HG02938 (cell line): ENCODE measurements around the gene CACNA2D2.

Experiments
- ATAC-seq: cut with Tn5 transposase; IDR thresholded peaks from one replicate; pipeline ENCODE4 v1.9.1; 2021; ENCODE audit warnings: mild to moderate bottlenecking, moderate library complexity; ENCODE audit not compliant: unreplicated experiment

The CACNA2D2 gene

DNA sequence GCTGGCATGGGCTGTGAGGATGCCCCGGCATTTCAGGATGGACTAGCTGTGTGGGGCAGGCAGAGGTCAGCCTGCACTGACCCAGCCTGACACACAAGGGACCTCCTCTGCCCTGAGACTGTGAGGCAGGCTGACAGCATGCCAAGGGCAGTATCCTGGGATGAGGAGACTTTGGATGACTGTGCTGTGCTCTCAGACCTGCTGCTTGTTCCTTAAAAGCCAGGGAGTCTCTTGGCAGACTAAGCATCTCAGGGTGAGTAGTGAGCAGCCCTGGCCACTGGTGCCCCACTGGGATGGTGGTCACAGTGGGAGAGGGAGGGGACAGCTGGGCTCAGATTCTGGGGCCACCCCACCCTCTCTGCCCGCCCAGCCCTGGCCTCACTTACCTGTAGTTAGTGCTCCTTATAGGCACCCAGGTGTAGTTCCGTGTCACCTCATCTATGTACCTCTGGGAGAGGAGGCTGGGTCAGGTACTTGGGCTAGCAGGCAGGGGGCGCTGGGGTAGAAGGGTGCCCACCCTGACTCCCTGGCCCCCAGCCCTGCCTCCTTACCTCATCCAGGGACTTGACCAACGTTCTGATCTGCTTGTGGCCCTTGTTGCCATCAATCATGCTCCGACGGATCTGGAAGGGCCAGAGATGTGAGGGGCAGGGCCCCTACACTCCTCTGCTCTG is 128.0 kb downstream of the CACNA2D2 start:
- no peak for ATAC-seq

DNA sequence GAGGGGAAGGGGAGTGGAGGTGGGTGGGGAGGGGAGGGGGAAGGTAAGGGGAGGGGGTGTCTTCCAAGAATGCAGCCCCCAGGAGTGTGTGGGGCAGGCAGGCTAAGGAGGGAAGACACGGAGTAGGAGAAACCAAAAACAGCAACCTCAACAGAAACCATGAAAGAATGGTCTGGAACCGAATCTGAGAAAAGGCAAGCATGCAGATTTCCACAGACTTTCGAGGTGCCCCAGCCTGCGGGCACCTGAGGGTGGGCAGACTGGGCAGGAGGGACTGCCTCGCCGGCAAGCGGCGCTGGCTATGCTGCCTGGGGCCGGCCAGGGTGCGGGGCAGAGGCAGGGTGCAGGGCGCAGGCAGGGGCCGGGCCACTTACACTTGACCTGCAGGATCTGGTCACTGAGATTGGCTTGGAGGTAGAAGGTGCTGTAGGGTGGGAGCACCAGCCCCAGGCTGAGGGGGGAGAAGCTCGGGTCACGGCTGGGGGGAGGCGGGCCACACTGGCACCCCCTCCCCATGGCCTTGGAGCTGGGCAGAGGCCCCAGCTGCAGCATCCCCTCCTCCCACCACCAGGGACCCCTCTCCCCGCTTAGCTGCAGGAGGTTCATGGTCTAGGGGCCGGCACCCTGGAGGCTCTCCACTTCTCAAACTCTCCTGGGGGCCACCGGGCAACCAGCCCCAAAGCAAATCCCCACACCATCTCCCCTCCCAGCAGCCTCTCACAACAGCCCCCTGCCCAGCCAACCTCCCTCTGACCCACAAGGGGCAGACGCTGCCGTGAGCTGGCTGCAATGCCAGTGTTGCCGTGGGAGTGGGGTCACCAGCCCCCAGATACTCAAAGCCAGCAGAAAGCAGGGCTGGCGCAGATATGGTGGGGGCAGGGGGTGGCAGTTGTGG is 128.8 kb downstream of the CACNA2D2 start:
- ATAC-seq, result no peak

DNA sequence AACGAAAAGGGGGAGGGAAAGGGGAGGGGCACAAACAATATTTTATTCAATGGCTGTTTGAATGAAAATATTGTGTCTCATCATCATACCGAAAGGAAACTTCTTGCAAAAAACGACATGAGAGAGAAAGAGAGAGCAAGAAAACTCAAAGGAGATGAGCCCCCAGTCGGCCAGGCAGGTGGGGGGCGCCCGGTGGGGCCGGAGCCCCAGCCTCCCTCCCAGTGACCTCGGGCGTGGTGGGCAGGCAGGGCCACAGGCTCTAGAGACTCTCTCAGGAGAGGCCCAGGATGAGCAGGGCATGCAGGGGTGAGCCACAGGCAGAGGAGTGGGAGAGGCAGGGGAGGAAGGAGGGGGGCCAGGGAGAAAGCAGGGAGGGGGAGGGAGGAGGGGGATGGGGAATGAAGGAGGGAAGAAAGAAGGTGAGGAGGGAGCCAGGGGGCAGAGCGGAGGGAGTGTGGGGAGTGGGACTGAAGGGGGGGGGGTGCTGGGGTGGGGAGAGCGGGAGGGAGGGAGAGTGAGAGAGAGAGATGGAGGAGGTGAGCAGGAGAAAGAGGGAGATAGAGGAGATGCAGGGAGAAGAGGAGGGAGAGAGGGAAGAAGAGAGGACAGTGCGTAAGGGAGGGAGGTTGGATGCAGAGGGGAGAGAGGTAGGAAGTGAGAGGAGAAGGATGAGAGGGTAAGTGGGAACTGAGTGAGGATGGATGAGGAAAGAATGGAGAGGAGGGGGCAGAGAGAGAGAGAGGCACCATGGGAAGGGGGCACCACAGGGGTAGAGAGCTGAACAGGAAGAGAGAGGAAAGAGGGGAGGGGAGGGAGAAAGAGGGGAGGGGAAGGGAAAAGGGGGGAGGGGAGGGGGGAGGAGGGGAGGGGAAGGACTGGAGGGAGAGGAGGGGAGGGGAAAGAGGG is 130.0 kb downstream of the CACNA2D2 start:
- ATAC-seq, result no peak

DNA sequence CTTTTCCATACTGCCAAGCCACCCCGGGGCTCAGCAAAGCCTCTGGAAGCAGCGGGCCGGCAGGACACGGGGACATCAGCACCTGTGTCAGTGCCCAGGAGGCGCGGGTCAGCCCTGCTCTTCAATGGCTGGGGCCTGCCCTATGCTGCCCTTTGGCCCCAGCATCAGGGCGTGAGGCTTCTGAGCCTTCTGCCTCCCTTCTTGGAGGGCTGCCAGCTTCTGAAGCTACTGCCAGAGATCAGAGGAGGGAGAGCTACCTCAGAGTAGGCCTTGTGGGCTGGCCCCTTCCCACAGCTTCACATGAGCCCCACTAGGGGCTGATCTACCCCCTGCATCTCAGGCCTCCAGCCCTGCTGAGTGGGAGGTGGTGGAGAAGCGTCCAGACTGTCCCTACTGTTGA is 131.1 kb downstream of the CACNA2D2 start:
- no peak for ATAC-seq

DNA sequence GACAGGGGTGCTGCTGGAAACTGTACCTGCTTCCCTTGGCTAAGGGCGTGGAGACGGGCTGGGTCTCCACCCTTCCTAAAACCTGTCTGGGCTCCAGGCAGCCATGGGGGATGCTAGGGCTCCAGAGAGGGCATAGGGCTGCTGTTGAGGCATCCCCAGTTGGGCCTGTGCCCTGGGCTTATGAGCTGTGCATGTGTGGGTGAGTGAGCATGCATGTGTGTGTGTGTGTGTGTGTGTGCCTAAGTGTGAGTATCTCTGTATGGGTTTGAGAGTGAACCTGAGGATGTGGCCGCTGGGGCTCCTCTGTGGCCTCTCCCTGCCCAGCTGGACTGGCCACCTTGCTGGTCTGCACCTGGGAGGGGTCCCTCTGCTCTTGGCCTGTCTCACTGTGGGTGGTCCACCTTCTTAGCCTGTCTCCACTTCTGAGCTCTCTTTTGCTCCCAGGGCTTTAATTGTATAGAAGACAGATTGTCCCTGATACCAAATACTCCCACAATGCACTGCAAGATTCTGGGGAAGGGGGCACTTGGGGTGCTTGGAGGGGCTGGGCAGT is 132.2 kb downstream of the CACNA2D2 start:
- ATAC-seq, result no peak

DNA sequence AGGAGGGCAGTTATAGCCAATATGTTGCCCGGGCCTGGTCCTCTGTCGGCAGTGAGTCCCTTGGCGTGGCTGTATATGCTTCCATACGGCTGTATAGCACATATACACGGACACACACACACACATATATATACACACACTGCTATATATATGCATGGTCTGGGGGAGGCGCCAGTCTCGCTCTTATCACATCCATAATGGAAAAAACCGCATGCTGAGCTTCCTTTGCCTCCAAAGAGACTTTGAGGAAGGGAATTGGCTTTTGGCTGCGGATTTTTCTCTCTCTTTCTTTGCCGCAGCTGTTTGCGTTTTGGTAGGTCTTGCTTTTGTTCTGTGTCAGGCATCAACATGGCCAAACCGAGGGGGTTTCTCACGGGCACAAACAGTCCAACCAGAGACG is 132.8 kb downstream of the CACNA2D2 start:
- ATAC-seq, result no peak

DNA sequence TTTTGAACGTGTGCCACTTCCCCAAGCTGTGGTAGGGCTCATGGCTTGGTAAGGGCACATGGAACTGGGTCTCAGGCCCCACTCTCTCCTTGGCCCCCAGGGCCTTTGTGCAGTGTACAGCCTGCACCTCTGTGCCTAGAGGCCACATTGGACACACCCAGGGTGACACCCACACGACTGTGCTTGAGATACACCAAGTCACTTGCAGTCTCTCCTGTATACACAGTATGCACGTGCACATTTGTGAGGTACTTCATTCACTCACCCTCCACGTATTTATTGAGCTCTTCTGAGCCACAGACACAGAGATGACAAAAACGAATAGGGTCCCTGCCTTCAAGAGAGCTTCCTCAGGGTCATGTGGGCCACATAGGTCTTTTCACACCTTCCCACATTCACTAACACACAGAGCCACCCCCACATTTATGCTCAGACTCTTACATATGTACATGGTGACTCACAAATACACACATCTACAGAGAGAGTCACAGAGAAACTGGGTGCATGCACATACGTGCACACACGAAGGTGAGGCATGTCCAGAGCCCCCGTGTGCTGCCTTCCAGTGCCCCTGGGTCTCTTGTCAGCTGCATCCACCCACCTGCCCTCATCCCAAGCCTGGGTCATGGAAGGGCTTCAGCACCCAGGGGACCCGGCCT is 134.3 kb downstream of the CACNA2D2 start:
- no peak for ATAC-seq

DNA sequence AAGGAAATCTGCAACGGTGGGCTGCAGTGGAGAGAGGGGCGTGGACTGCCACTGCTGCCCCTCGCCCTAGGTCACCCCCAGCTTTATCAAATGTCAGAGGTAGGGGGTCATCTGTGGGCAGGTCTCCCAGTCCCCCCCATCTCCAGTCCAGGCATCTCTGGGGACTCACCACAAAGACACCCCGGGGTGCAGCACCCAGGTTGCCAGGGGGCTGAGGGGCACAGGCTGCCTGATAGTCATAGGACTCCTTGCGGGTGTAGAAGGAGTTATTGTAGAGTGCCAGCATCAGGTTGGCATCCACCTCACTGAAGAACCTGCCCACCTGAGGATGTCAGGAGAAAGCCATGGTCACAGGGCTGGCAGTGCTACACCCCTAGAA is 137.6 kb downstream of the CACNA2D2 start:
- no peak for ATAC-seq

DNA sequence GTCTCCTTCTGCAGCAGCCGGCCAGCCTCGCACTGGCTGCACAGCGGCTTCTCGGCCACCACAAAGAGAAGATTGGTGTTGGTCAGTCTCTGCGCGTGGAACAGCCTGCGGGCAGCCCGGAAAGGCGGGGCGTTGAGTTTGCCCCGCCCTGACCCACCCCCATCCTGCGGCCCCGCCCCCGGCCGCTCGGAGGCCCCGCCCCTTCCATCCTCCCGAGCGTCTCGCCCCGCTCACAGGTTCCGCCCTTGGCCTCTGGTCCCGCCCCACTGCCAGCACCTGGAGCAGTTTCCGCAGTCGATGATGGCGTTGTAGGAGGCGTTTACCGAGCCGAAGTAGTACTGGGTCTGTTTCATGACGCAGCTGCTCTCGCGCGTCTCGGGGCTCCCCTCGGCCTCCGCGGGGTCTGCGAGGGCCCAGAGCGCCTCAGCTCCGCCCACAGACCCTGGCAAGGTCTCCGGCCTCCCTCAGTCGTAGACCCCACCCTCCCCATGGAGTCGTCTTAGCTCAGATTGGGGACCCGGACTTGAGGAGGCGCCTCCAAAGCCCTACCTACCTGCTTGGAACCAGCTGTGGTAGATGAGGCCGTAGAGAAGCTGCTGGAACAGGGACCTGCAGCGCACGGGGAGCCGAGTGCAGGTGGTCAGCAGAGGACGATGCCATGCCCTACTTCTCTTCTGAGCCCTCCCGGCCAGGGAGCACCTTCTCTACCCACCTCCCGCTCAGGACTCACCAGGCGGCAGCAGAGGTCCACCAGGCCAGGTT is 138.2 kb downstream of the CACNA2D2 start:
- peak; percentile 78 for ATAC-seq

DNA sequence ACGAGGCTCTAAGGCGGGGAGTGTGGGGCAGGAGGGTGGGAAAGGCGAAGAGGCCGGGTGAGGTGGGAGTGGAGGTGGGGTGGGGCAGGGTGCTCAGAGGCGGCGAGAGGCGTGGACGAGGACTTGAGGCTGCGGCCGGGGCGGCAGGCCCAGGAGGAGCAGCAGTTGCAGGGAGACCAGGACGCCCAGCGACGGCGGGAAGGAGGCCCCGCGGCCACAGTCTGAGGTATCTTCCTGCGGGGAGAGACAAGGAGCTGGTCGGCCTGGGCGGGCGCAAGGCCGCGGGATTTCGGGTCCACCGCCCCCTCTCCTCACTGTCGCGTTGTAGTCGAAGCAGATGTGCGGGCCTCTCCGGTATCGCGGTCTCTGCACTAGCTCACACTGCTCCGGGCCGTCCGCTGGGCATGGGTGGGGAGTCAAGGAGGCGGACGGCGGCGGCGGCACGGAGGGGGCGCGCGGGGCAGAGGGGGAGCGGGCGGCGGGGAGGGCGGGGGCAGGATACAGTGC is 138.8 kb downstream of the CACNA2D2 start:
- peak; percentile 19 for ATAC-seq

DNA sequence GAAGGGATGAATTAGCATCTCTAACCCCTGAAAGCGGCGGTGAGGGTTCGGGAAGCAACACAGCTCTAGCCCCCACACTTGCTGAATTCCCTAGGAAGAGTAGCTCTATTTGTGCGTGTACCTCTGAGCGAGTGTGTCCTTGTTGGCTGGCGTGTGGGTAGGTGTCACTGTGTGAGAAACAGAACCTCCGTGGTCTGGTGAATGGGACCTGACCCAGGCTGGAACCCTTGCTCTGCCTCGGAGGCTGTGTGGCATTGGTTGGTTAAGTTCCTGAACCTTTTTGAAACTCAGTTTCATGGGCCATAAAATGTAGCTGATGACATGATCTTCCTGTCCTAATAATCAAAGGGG is 143.7 kb downstream of the CACNA2D2 start:
- peak; percentile 7 for ATAC-seq

DNA sequence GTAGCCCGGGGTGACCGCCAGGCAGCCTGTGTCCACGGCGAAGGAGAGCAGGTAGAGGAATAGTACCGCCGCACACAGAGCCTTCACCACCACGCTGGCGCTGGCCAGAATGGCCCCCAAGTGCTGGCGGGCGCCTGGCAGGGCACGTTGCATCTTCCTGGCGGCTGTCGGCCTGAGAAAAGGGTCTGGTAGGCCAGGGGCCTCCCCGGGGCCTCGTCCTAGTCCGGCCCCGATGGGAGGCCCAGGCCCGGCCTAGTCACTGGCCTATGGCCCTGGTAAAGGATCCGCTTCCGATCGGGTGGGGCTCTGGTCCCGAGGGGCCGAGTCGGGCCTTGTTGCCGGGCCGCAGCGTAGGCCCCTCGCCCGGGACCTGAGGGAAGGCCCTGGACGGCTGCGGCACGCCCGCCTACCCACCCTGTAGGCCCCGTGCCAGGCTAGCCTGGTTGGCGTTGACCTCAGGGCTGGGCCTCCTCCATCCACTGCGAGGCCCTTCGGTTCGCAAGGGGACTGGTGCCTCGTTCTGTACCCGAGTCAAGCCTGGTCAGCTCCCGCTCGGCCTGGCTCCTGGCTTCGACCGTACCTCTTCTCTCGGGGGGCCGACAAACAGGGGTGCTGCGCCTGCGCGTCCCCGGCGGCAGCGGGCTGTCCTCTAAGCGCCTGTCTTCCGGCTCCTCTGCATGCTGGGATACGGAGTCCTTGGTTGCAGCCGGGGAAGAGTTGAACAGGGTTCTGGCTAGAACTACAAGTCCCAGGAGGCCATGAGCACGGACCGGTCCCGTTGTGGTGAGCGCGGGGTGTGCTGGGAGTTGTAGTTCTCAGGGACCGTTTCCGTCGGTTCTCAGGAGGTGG is 144.3 kb downstream of the CACNA2D2 start, which contains the start of gene TMEM115:
Gene TMEM115, minus strand, starts transcription at position 611 of the 849 bp plus-strand sequence. Its CDS starts 458 bp downstream, at position 153.
- ATAC-seq, result peak; percentile 97

DNA sequence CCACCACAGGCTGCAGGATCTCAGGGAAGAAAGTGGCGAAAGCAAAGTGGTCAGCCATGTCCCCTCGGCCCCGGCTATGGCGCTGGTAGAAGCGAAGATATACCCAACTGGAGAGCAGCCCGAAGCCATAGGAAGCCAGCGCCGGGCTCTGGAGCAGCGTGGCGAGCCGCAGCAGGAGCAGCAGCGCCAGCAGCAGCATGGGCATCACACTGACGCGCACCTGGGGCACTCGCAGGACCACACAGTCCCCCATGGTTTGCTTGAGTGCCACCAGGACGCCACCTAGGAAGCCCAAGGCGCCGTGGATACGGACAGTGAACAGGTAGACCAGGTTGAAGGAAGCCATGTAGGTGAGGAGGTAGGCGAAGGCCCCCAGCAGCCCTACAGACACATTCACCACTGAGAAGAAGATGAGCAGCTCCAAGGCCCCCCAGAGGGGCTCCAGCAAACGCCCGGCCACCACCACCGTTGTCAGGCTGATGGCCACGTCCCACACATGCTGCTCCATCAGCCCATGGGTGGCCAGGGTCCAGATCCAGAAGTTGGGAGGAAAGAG is 145.0 kb downstream of the CACNA2D2 start:
- no peak for ATAC-seq

DNA sequence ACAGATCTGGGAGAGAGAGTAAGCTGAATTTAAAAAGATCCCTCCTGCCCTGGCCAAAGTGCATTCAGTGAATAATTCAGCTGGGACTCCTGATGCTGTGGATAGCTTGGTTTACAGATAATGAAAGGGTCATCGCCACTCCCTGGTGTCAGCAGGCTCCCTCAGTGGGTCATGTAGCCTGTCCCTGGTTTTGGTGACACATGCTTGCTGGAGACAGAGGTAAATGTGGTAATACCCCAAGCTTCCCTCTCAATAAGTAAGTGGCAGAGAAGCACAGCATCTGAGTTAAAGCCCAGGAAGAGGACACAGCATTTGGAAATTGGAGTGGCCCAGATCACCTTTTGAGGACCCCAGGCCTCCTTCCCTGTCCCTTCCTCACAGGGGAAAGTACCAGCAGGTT is 146.0 kb downstream of the CACNA2D2 start:
- ATAC-seq, result no peak

DNA sequence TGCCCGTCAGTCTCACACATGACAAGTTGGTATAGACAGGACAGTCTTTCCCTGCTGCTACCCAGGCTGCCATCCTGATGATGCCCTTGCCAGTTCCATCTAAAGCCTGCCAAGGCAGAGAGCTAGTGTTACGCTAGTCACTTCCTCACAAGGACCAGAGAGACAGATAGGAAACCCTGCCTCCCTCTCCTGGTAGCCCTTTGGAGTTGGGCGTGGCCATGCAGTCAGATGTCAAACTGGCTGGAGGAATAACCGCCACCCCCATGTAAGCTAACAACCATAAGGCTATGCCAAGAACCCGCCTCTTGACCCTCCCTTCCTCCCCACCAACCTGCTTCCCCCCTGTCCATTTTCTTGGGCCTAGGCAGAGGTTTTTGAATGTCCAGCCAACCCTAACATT is 146.9 kb downstream of the CACNA2D2 start:
- no peak for ATAC-seq

DNA sequence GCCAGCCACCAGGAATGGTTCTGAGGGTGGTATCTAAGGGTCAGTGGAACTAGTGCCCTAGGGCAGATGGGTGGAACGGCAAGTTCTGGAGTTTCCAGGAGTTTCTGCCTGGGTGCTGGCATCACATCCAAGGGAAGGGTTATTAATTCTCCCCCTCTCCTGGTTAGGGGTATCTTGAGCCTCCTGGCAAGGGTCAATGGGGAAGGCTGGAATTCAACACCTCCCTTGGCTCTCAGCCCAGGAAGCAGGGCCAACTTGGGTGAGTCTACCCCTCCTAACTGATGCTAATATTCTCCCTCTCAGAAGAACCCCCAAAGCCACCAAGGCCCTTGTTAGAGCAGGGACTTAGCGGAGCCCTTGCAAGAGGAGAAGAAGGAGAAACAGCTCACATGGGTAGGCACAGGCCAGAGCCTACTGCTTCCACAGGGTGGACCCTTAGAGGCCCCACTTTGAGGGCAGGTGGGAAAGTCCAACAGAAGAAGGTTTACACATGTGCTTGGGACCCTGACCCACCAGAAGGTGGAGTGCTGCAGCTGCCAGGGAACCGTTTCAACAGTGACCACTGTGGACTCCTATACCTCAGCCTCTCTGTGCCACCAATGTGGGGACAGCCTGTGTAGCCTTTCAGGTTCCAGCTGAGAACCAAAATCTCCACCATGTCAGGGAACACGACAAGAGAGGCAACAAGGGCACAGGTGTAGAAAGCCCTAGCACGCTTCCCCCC is 147.4 kb downstream of the CACNA2D2 start:
- no peak for ATAC-seq

DNA sequence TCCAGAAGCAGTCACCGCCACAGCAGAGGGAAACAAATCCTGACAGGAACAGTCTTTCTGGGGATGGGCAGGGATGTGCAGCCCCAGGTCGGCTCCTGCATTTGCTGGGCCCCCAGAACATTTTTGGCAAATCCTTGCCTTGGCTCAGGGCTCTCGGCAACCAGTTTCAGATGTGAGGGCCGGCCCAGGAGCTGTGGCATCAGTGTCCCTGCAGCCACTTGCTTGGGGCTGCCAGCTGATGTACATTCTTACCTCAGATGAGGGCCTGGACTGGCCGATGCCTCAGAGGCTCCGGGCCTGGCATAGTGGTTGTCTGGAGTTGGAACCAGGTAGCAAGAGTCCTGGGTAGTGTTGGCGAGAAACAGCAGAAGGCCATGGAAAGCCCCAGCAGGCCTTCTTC is 148.6 kb downstream of the CACNA2D2 start:
- ATAC-seq, result no peak
